OCI-LY7 (cell line): ENCODE results near the gene NAT16. TPM values are rescaled to one million over a fixed set of nuclear protein-coding genes. Genes with fewer than 3 reads are reported as not detected.

ENCODE experiments used
- BruUV-seq: library from RNA; stranded (reverse); fragments of 400-500 nt; replicated peaks from 2 replicates; lab custom pipeline; 2021; lab: Mats Ljungman, UMichigan
- CTCF ChIA-PET: fragments of 300-600 bp; sonication (Branson Sonifier 250); formaldehyde crosslinking; loops from one replicate; lab custom pipeline; 2022; ENCODE audit warnings: antibody characterized with exemption; ENCODE audit not compliant: unreplicated experiment; lab: Charles Lee
- POLR2A ChIA-PET: fragments of 300-600 bp; sonication (Branson Sonifier 250); formaldehyde crosslinking; loops from one replicate; lab custom pipeline; 2022; ENCODE audit warnings: antibody characterized with exemption; lab: Charles Lee
- DNase-seq: peaks from one replicate; pipeline ENCODE4 v3.0.0-alpha.2; 2015; ENCODE audit warnings: low spot score
- H2AFZ ChIP-seq: fragments of 200-600 bp; sonication (generic), shearing (Covaris generic); 2 replicates; pipeline ENCODE4 v1.6.1; 2014; ENCODE audit warnings: mild to moderate bottlenecking, antibody characterized with exemption, low read length, moderate library complexity
- H3K27ac ChIP-seq: fragments of 200-600 bp; sonication (generic); 2 replicates; pipeline ENCODE4 v1.5.1; 2014; ENCODE audit warnings: mixed run types, low read depth, mild to moderate bottlenecking, moderate library complexity, low read length, inconsistent platforms; ENCODE audit not compliant: poor library complexity, severe bottlenecking
- H3K36me3 ChIP-seq: fragments of 200-600 bp; sonication (generic); 2 replicates; pipeline ENCODE4 v1.6.1; 2014; ENCODE audit warnings: mild to moderate bottlenecking, antibody characterized with exemption, low read length, moderate library complexity, mixed read lengths; ENCODE audit not compliant: insufficient read depth
- H3K4me1 ChIP-seq: fragments of 200-600 bp; sonication (generic); 2 replicates; pipeline ENCODE4 v1.5.1; 2014; ENCODE audit warnings: mild to moderate bottlenecking, low read length; ENCODE audit not compliant: insufficient read depth, poor library complexity, severe bottlenecking
- H3K4me2 ChIP-seq: fragments of 200-600 bp; sonication (generic); 2 replicates; pipeline ENCODE4 v1.6.1; 2014; ENCODE audit warnings: mild to moderate bottlenecking, low read length
- H3K4me3 ChIP-seq: fragments of 200-600 bp; sonication (generic); 2 replicates; pipeline ENCODE4 v1.5.1; 2014; ENCODE audit warnings: mild to moderate bottlenecking, low read depth, low read length; ENCODE audit not compliant: poor library complexity, severe bottlenecking
- H3K79me2 ChIP-seq: fragments of 200-600 bp; sonication (generic); 2 replicates; pipeline ENCODE4 v1.6.1; 2016; ENCODE audit warnings: low read depth, mild to moderate bottlenecking, low read length, moderate library complexity, mixed read lengths; ENCODE audit not compliant: insufficient read depth
- H3K9me2 ChIP-seq: fragments of 200-600 bp; sonication (generic); 2 replicates; pipeline ENCODE4 v1.6.1; 2016; ENCODE audit warnings: mild to moderate bottlenecking, low read length, mixed read lengths; ENCODE audit not compliant: insufficient read depth
- H3K9me3 ChIP-seq: fragments of 200-600 bp; sonication (generic); 2 replicates; pipeline ENCODE4 v1.6.1; 2014; ENCODE audit warnings: mild to moderate bottlenecking, mixed run types, low read length, mixed read lengths
- H4K20me1 ChIP-seq: fragments of 200-600 bp; sonication (generic); 2 replicates; pipeline ENCODE4 v1.6.1; 2014; ENCODE audit warnings: mild to moderate bottlenecking, antibody characterized with exemption, low read length, moderate library complexity, mixed read lengths; ENCODE audit not compliant: insufficient read depth
- CTCF ChIP-seq: fragments of 200-600 bp; sonication (generic); conservative IDR thresholded peaks from 2 replicates; pipeline ENCODE4 v1.5.1; 2014; ENCODE audit warnings: mild to moderate bottlenecking, antibody characterized with exemption, low read length, moderate library complexity, mixed read lengths
- EZH2phosphoT487 ChIP-seq: fragments of 200-600 bp; sonication (generic); IDR thresholded peaks from 2 replicates; pipeline ENCODE4 v1.6.1; 2018; ENCODE audit warnings: low read depth, borderline replicate concordance, mild to moderate bottlenecking, mixed run types, antibody characterized with exemption, low read length, moderate library complexity, mixed read lengths
- intact Hi-C: fragments of 100-400 bp; cut with micrococcal nuclease; formaldehyde crosslinking; loops from one replicate; pipeline ENCODE4 v1.10.0; 2022; ENCODE audit not compliant: unreplicated experiment
- total RNA-seq, 2 experiments: library from RNA; depleted of rRNA in 1 of 2; stranded (reverse); fragments of >200 nt in 1 of 2; shearing (Covaris generic) in 1 of 2; gene quantifications; 2 replicates each; pipeline ENCODE4 v1.2.3, GENCODE V29; 2014 to 2022

Gene NAT16
- total RNA-seq, 2 experiments from 2014 or later = 0.22 TPM; not detected in 1

GRCh38 chr7:101201695-101202602 is 21.9 kb upstream of the NAT16 start:
- H3K9me3 ChIP-seq = no peaks in the 10 kb centered on the region
- ChIA-PET CTCF (no interaction called here), POLR2A (interaction anchor here (0.6 kb wide), 1 partner anchor 381 kb away, joined by 5 read pairs; no protein-coding TSS in a partner anchor)
- no peaks in the 10 kb centered on the region for H4K20me1 ChIP-seq
- no peak overlapping the region for H3K4me2 ChIP-seq
- TF ChIP-seq CTCF (no peak), EZH2phosphoT487 (no peak)
- H2AFZ ChIP-seq = no peak overlapping the region
- no peak overlapping the region for H3K27ac ChIP-seq
- no peak overlapping the region for H3K4me3 ChIP-seq
- H3K79me2 ChIP-seq = no peaks in the 10 kb centered on the region
- intact Hi-C loops = no loop called here
- no peaks in the 10 kb centered on the region for H3K36me3 ChIP-seq
- H3K4me1 ChIP-seq = peaks cover 5% of the 10 kb centered on the region
- no peaks in the 10 kb centered on the region for H3K9me2 ChIP-seq
- DNase-seq = no peak
- no TSS peak for BruUV-seq

GRCh38 chr7:101200862-101201599 is 20.9 kb upstream of the NAT16 start, which contains the start of gene MOGAT3:
MOGAT3 (minus strand) TSS chr7:101201036; CDS start chr7:101200854, 182 bp downstream.
- ChIA-PET POLR2A (interaction anchor here (0.6 to 0.7 kb wide), 2 partner anchors 19 to 1090 kb away, joined by 3 read pairs; no protein-coding TSS in a partner anchor), CTCF (no interaction called here)
- DNase-seq = no peak
- TF ChIP-seq EZH2phosphoT487 (no peak), CTCF (no peak)
- H3K4me1 ChIP-seq = peaks cover 5% of the 10 kb centered on the region
- no TSS peak for BruUV-seq
- no peaks in the 10 kb centered on the region for H3K9me3 ChIP-seq
- no peak within 1 kb of the TSS for H3K4me2 ChIP-seq
- no peaks in the 10 kb centered on the region for H3K36me3 ChIP-seq
- no peaks in the 10 kb centered on the region for H3K9me2 ChIP-seq
- H3K4me3 ChIP-seq = no peak within 1 kb of the TSS
- H3K79me2 ChIP-seq = no peaks in the 10 kb centered on the region
- no peak within 1 kb of the TSS for H2AFZ ChIP-seq
- no peak within 1 kb of the TSS for H3K27ac ChIP-seq
- H4K20me1 ChIP-seq = no peaks in the 10 kb centered on the region
- intact Hi-C loops = no loop called here
